Gastroesophageal sphincter (tissue), 3 donors: ENCODE data around the gene TRAM2.

Source experiments
- CTCF ChIP-seq, 4 experiments: fragments of 200-600 bp in 2 of 4; fragments of 450-650 bp in 2 of 4; sonication (generic) in 1 of 4; IDR thresholded peaks; one replicate each; pipeline ENCODE4 v1.5.1; 2017 to 2019; ENCODE audit warnings: antibody characterized with exemption in 4 of 4, mild to moderate bottlenecking in 2 of 4, moderate library complexity in 2 of 4
- POLR2AphosphoS5 ChIP-seq: sonication (generic); formaldehyde crosslinking; IDR thresholded peaks from one replicate; pipeline ENCODE4 v1.6.1; 2017; ENCODE audit warnings: antibody characterized with exemption

GRCh38 chr6:52548999-52549398, 27.9 kb downstream of the TRAM2 start:
- TF ChIP-seq POLR2AphosphoS5 (no peak), CTCF (IDR thresholded peaks at IDR 0.05) (no peak)
